ENCODE data around the gene KCNQ1. TPM values are rescaled to one million over a fixed set of nuclear protein-coding genes. Genes with fewer than 3 reads are reported as not detected.

KCNQ1 gene
- total and polyA plus RNA-seq, 2 experiments from 2014 or later: 0.45 to 0.87 TPM

GRCh38 chr11:2719831-2720590 is 275.2 kb downstream of the KCNQ1 start:
- Histone ChIP-seq H3K27ac (ENCODE audit: low read depth) (no peak overlapping the region), H3K4me3 (no peak overlapping the region), H2AFZ (no peak overlapping the region), H3F3A (replicated peaks; ENCODE audit: low read depth) (no peaks in the 10 kb centered on the region), H3K4me2 (no peak overlapping the region), H3K9me2 (ENCODE audit: insufficient read depth) (no peaks in the 10 kb centered on the region), H3K36me3 (ENCODE audit: insufficient read depth) (no peaks in the 10 kb centered on the region), H3K27me3 (ENCODE audit: insufficient read depth) (peaks cover 69% of the 10 kb centered on the region), H4K20me1 (replicated peaks; ENCODE audit: insufficient read depth) (no peaks in the 10 kb centered on the region), H3K4me1 (ENCODE audit: insufficient read depth) (peaks cover 29% of the 10 kb centered on the region), H3K79me2 (replicated peaks; ENCODE audit: insufficient read depth) (no peaks in the 10 kb centered on the region)
- ATAC-seq (no peak), DNase-seq (ENCODE audit: low spot score) (no peak)
- no peaks in the 10 kb centered on the region for H3K36me3 Mint-ChIP-seq (ENCODE audit: low read depth)
- no peaks in the 10 kb centered on the region for H3K9me3 Mint-ChIP-seq
- TF ChIP-seq ZNF114 (CRISPR knock-in tag; IDR thresholded peaks at IDR 0.05): no peak
- no peak for TF ChIP-seq POLR2AphosphoS5 (IDR thresholded peaks at IDR 0.05; ENCODE audit: low read depth)
- TF ChIP-seq EZH2 (IDR thresholded peaks at IDR 0.05; ENCODE audit: low read depth, unreplicated experiment): no peak
- no peak for TF ChIP-seq JUNB (IDR thresholded peaks at IDR 0.05; ENCODE audit: unreplicated experiment)
- no peak for TF ChIP-seq ZNF462 (CRISPR knock-in tag; IDR thresholded peaks at IDR 0.05)
- no peak for TF ChIP-seq ZNF331 (CRISPR knock-in tag; IDR thresholded peaks at IDR 0.05; ENCODE audit: low read depth)
- no peak for TF ChIP-seq ETS1 (IDR thresholded peaks at IDR 0.05)
- TF ChIP-seq STAT1 (IDR thresholded peaks at IDR 0.05; ENCODE audit: unreplicated experiment): no peak
- TF ChIP-seq CTCF (conservative IDR thresholded peaks at IDR 0.05; ENCODE audit: low read depth in 2 of 2): no peak
- TF ChIP-seq CREB1 (CRISPR knock-in tag; IDR thresholded peaks at IDR 0.05; ENCODE audit: low read depth): no peak
- TF ChIP-seq REST (IDR thresholded peaks at IDR 0.05; ENCODE audit: unreplicated experiment): no peak
- no peak for TF ChIP-seq NANOG (IDR thresholded peaks at IDR 0.05; ENCODE audit: borderline replicate concordance)
- H3K27ac Mint-ChIP-seq: no peak overlapping the region
- no peak overlapping the region for H3K4me3 Mint-ChIP-seq
- peaks cover 43% of the 10 kb centered on the region for H3K4me1 Mint-ChIP-seq
- H3K27me3 Mint-ChIP-seq (ENCODE audit: insufficient read depth, low read depth, poor library complexity): peaks cover 85% of the 10 kb centered on the region

Measured in GM23338 (cell line).